Activated CD8-positive, alpha-beta memory T cell treated with anti-CD3 and anti-CD28 coated beads for 36 hours (primary cell): ENCODE measurements around the gene ATXN1. TPM values are rescaled to one million over a fixed set of nuclear protein-coding genes. Genes with fewer than 3 reads are reported as not detected.

Source experiments
- CTCF ChIA-PET: fragments of 350-600 bp; sonication (Branson Sonifier 250); formaldehyde crosslinking; loops from one replicate; lab custom pipeline; 2021; ENCODE audit warnings: antibody characterized with exemption; lab: Charles Lee
- POLR2A ChIA-PET: fragments of 350-600 bp; sonication (Branson Sonifier 250); formaldehyde crosslinking; loops from one replicate; lab custom pipeline; 2021; ENCODE audit warnings: antibody characterized with exemption; lab: Charles Lee
- total RNA-seq, 2 experiments: library from RNA; stranded (reverse); gene quantifications; one replicate each; pipeline ENCODE4 v1.2.3, GENCODE V29; 2021

Gene ATXN1
- total RNA-seq, 2 experiments from 2014 or later, result 75.0 to 85.3 TPM

GRCh38 chr6:16766836-16767745 is 5.8 kb upstream of the ATXN1 start:
- CTCF ChIA-PET, result interaction anchor here (1.4 kb wide), 1 partner anchor 9 kb away, joined by 4 read pairs; no protein-coding TSS in a partner anchor
- POLR2A ChIA-PET, result interaction anchor here (0.6 to 1.0 kb wide), 2 partner anchors 112 to 1214 kb away, joined by 4 read pairs; no protein-coding TSS in a partner anchor

- ChIA-PET CTCF (no interaction called here), POLR2A (no interaction called here)
These were observed 4.8 kb upstream of the ATXN1 start for GRCh38 chr6:16766043-16766536.

GRCh38 chr6:16765235-16765634 is 4.0 kb upstream of the ATXN1 start:
- ChIA-PET POLR2A (no interaction called here), CTCF (interaction anchor here (2.3 kb wide), 2 partner anchors 106 to 433 kb away, joined by 5 to 8 read pairs; no protein-coding TSS in a partner anchor)

DNA sequence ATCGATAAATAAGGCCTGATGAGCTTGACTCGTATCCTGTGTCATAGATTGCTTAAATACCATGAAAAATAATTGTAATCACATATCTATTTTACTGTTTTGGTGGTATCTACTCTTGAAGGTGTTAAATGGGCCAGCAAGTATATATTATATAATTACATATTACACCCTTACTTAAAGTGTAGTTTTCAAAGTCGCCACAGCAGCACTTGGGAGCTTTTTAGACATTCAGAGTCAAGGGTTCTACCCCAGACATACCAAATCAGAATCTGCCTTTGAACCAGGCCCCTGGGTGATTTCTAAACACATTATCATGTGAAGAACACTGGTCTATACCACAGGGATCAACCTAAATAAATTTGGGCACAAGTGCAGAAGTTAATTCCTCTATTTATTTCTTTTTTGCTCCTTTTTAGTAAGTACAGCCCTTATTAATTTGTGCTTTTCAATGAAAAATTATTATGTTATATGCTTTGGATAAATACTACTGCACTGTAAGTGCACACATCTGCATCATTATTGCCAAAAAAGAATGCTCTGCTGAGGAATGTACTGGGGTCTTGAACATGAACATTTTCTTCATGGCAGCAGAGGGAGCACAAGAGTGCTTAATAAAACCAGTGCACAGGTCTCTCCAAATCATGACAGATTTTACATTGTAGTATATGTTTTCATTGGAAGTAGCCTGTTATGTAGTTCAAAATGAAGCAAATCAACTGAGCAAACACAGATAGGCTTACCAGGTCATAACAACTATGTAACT is 3.1 kb upstream of the ATXN1 start:
- POLR2A ChIA-PET, result interaction anchor here (1.0 to 2.1 kb wide), 2 partner anchors 23 to 33 kb away, joined by 5 read pairs; no protein-coding TSS in a partner anchor
- CTCF ChIA-PET, result interaction anchor here (0.6 to 3.4 kb wide), 13 partner anchors 35 to 525 kb away, joined by 3 to 29 read pairs (median 4); partner anchors contain the start of gene GMPR

DNA sequence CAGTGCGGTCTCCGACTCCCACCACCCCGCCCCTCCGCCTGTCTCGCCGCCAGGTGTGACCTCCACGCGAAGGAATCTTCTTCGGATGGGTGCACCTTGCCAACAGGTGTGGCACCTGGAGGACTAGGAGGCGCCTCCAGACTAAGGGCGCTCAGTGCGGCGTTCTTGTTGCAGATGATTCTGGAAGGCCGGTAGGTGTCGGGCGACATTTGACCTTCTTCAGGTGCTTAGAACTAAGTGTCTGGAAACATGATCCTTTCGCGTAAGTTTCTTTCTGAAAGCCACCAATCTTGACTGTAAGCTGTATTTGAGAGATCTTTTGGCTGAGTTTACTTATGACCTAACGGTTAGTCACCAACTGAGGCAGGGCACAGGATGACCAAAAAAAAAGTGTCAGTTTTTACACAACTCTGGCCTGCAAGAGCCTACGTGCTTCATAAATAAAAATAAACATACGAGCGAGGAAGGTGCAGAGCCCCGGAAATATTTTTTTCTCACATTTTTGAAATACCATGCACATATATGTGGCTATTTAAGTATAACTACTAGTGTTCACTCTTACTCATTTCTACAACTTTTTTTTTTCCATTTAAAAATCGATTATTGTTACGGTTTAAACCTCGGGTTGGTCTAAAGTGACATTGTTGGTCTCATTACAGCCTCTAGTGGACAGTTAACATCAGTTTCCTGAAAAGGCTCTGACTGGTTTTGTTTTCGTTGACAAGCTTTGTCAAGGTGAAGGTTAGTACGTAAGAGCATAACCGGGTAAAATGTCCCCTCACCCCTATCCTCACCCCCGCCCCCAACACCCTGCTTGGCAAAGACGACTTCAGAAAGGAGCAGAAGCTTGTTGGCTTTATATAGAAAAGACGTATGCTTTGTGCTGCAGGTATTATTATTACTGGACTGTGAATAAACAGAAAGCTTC is 1.6 kb upstream of the ATXN1 start:
- CTCF ChIA-PET, result interaction anchor here (0.6 to 3.4 kb wide), 21 partner anchors 10 to 524 kb away, joined by 3 to 29 read pairs (median 4); partner anchors contain the start of gene GMPR
- POLR2A ChIA-PET, result interaction anchor here (0.6 to 3.0 kb wide), 20 partner anchors 15 to 440 kb away, joined by 3 to 29 read pairs (median 5); no protein-coding TSS in a partner anchor

GRCh38 chr6:16762268-16762549 is 949 bp upstream of the ATXN1 start:
- POLR2A ChIA-PET, result interaction anchor here (0.6 to 3.0 kb wide), 18 partner anchors 14 to 440 kb away, joined by 3 to 29 read pairs (median 5); no protein-coding TSS in a partner anchor
- CTCF ChIA-PET, result interaction anchor here (0.7 to 3.4 kb wide), 16 partner anchors 11 to 348 kb away, joined by 3 to 29 read pairs (median 4); no protein-coding TSS in a partner anchor

DNA sequence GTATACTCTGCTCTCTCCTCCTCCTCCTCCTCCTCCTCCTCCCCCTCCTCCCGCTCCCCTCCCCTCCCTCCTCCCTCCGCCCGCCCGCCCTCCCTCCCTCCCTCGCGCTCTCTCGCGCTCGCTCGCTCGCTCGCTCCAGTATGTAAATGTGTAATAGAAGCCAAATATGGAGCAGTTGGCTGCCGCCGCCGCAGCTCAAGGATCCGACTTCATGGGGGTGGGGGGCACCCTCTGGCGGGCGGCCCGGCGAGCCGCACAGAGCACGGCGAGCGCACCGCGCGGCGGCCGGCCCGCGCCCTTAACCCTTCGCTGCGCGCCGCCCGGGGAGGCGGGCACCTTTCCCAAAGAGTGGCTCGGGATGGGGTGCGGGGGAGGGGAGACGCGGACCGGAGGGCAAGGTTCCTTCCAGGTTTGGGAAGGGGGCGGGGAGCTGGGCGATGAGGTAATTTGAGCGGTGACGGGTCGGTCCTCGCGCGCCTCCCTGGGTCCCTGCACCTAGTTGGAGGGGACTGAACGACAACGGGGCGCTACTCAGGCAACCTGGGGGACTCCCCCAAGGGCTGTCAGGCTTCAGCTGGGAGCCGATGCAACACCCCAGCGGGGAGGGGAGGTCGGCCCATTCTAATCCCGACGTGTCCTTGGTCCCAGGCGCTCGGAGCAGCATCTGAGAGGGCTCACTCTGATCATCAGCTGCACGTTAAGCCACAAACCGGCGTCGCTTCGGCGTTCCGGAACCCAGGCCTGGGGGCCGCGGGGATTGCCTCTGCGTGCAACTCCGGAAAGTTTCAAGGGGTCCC is 409 bp upstream of the ATXN1 start:
- POLR2A ChIA-PET, result interaction anchor here (0.6 to 3.0 kb wide), 24 partner anchors 14 to 852 kb away, joined by 3 to 29 read pairs (median 5); no protein-coding TSS in a partner anchor
- CTCF ChIA-PET, result interaction anchor here (0.6 to 3.4 kb wide), 15 partner anchors 11 to 439 kb away, joined by 3 to 29 read pairs (median 3); no protein-coding TSS in a partner anchor

- ChIA-PET POLR2A (interaction anchor here (0.6 to 1.9 kb wide), 6 partner anchors 13 to 111 kb away, joined by 3 to 17 read pairs (median 6); no protein-coding TSS in a partner anchor), CTCF (no interaction called here)
These were observed 1.4 kb downstream of the ATXN1 start for GRCh38 chr6:16759646-16760515.

GRCh38 chr6:16759181-16759645 is 2.0 kb downstream of the ATXN1 start:
- ChIA-PET CTCF (interaction anchor here (2.6 kb wide), 1 partner anchor 11 kb away, joined by 7 read pairs; no protein-coding TSS in a partner anchor), POLR2A (interaction anchor here (0.6 to 1.9 kb wide), 11 partner anchors 12 to 437 kb away, joined by 3 to 17 read pairs (median 4); no protein-coding TSS in a partner anchor)

GRCh38 chr6:16758163-16758975 is 2.9 kb downstream of the ATXN1 start:
- CTCF ChIA-PET, result interaction anchor here (1.2 to 2.6 kb wide), 4 partner anchors 9 to 246 kb away, joined by 3 to 7 read pairs (median 4); no protein-coding TSS in a partner anchor
- POLR2A ChIA-PET, result interaction anchor here (0.9 to 1.9 kb wide), 4 partner anchors 11 to 246 kb away, joined by 3 to 17 read pairs (median 6); no protein-coding TSS in a partner anchor

- ChIA-PET POLR2A (interaction anchor here (0.6 kb wide), 2 partner anchors 29 to 60 kb away, joined by 3 read pairs; no protein-coding TSS in a partner anchor), CTCF (interaction anchor here (1.3 to 2.6 kb wide), 2 partner anchors 10 to 245 kb away, joined by 4 to 7 read pairs; no protein-coding TSS in a partner anchor)
These were observed 3.9 kb downstream of the ATXN1 start for GRCh38 chr6:16757332-16757731.

DNA sequence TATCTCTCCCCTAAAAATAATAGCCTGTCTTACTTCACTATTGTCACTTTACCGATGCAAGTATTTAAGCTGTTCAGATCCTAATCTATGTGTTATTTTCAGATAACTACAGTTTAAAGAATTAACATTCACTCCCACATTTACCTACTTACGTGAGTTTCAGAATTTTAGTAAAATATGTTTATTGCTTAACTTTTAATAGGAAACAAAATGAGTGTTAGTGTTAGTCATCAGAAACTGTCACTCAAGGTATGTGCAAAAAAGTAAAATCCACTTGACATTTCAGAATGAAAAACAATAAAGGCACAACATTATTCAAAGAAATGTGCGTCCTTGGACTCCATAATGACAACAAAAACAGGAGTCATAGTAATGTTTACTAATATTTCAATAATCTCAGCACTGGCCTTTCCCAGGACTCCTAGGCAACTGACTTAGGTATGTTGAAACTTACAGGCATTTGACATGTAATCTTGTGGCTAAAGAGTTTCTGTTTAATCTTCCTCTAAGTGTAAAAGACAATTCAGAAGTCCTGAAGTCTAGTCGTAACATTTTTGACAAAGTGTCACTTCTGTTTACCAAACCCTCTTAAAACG is 4.5 kb downstream of the ATXN1 start:
- CTCF ChIA-PET, result interaction anchor here (2.6 kb wide), 1 partner anchor 9 kb away, joined by 7 read pairs; no protein-coding TSS in a partner anchor
- POLR2A ChIA-PET, result no interaction called here

DNA sequence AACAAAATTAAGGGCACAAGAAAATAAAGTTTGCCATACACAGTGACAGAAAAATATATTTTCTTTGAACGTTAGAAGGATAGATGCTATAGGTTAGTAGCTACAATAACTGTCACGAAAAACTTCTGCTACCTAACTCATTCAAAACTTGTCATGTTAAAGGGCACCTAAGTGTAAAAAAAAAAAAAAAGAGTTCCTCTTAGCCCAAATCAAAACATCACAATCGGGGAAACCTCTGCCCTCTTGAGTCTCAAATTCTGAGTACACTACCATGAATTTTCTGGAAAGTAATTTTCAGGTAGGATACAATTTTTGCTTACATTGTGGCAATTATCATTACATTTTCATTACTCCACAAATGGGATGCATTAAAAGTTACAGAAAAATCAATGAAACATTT is 5.7 kb downstream of the ATXN1 start:
- ChIA-PET CTCF (interaction anchor here (0.7 kb wide), 1 partner anchor 497 kb away, joined by 3 read pairs; no protein-coding TSS in a partner anchor), POLR2A (no interaction called here)

GRCh38 chr6:16754876-16755275 is 6.4 kb downstream of the ATXN1 start:
- ChIA-PET CTCF (interaction anchor here (0.7 kb wide), 1 partner anchor 496 kb away, joined by 3 read pairs; no protein-coding TSS in a partner anchor), POLR2A (interaction anchor here (0.6 kb wide), 1 partner anchor 470 kb away, joined by 11 read pairs; no protein-coding TSS in a partner anchor)
